Measurements from ENCODE around the gene MROH7. TPM values are rescaled to one million over a fixed set of nuclear protein-coding genes. Genes with fewer than 3 reads are reported as not detected.

Gene MROH7
- total RNA-seq, 1 experiment from 2014 or later = not detected

DNA sequence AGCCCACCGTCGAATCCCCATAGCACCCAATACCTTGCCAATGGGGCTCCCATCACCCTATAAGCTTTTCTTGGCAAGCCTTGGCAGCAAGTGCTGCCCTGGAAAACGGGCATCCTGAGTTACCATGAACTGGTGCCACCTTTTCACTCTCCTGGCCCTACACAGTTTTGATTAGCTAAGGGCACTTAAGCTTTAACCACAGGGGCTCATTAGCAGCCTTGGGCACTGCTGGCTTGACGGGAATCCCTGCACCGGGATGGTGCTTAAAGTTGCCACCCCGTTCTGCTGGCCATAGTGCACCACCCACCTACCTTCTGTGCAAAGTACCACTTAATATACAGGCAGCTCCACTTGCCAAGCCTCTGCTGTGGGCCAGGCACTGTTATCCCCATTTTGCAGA is 109.0 kb downstream of the MROH7 start:
- ChIA-PET POLR2A (ENCODE audit: unreplicated experiment) (no interaction called here), CTCF (interaction anchor here (1.0 kb wide), 1 partner anchor 50 kb away, joined by 6 read pairs; the partner anchor contains the start of gene TTC22)
- Histone ChIP-seq H3K4me2 (no peak overlapping the region), H4K20me1 (ENCODE audit: insufficient read depth) (no peaks in the 10 kb centered on the region), H3K9me2 (ENCODE audit: insufficient read depth) (no peaks in the 10 kb centered on the region), H3K36me3 (ENCODE audit: low read depth) (no peaks in the 10 kb centered on the region), H3F3A (ENCODE audit: insufficient read depth, low read depth) (no peaks in the 10 kb centered on the region), H3K27me3 (ENCODE audit: insufficient read depth, low read depth) (no peaks in the 10 kb centered on the region), H2AFZ (no peak overlapping the region), H3K4me1 (replicated peaks; ENCODE audit: insufficient read depth) (peaks cover 1% of the 10 kb centered on the region; the same call in 1 of the 2 replicates), H3K27ac (no peak overlapping the region), H3K79me2 (ENCODE audit: low read depth) (no peaks in the 10 kb centered on the region), H3K9me3 (ENCODE audit: insufficient read depth, low read depth) (no peaks in the 10 kb centered on the region), H3K4me3 (no peak overlapping the region)
- DNase-seq = no peak
- TF ChIP-seq CTCF (conservative IDR thresholded peaks at IDR 0.05) (no peak), EZH2 (IDR thresholded peaks at IDR 0.05; ENCODE audit: low read depth) (no peak)
- intact Hi-C loops (cut with micrococcal nuclease; ENCODE audit: unreplicated experiment) = no loop called here
- no TSS peak for BruUV-seq (replicated peaks)

DNA sequence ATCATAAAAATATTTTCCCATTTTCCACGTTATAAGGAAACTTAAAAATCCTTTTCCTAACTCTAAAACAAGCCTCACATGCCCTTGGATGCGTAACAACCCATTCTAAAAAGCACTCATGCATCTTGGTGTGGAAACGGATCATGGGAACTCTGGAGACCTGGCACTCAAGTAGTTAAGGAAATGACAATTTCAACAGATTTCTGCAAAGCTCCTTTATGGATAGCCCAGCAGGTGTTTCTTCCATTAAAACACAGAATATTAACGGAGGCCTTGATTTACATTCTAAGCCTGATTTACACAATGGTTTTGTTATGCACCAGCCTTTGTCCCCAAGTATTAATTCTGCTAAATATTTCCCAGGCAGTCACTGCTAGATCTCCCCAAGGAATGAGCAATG is 109.8 kb downstream of the MROH7 start:
- Histone ChIP-seq H3K4me1 (replicated peaks; ENCODE audit: insufficient read depth) (no peaks in the 10 kb centered on the region), H2AFZ (no peak overlapping the region), H3K27me3 (ENCODE audit: insufficient read depth, low read depth) (no peaks in the 10 kb centered on the region), H3K27ac (no peak overlapping the region), H4K20me1 (ENCODE audit: insufficient read depth) (no peaks in the 10 kb centered on the region), H3F3A (ENCODE audit: insufficient read depth, low read depth) (no peaks in the 10 kb centered on the region; the same call in 1 of the 2 replicates), H3K9me2 (ENCODE audit: insufficient read depth) (no peaks in the 10 kb centered on the region), H3K4me3 (no peak overlapping the region), H3K36me3 (ENCODE audit: low read depth) (no peaks in the 10 kb centered on the region), H3K9me3 (ENCODE audit: insufficient read depth, low read depth) (no peaks in the 10 kb centered on the region), H3K79me2 (ENCODE audit: low read depth) (no peaks in the 10 kb centered on the region), H3K4me2 (no peak overlapping the region)
- TF ChIP-seq EZH2 (IDR thresholded peaks at IDR 0.05; ENCODE audit: low read depth) = no peak
- no peak for TF ChIP-seq CTCF (conservative IDR thresholded peaks at IDR 0.05)
- BruUV-seq (replicated peaks) = no TSS peak
- CTCF ChIA-PET = interaction anchor here (0.6 kb wide), 1 partner anchor 263 kb away, joined by 4 read pairs; no protein-coding TSS in a partner anchor
- intact Hi-C loops (cut with micrococcal nuclease; ENCODE audit: unreplicated experiment) = no loop called here
- no peak for DNase-seq
- POLR2A ChIA-PET (ENCODE audit: unreplicated experiment) = interaction anchor here (0.7 kb wide), 1 partner anchor 699 kb away, joined by 4 read pairs; the partner anchor contains the start of gene TMEM59

- no peak overlapping the region for H3K27ac ChIP-seq
- no peaks in the 10 kb centered on the region for H4K20me1 ChIP-seq (ENCODE audit: insufficient read depth)
- CTCF ChIA-PET = interaction anchor here (0.7 kb wide), 1 partner anchor 243 kb away, joined by 4 read pairs; no protein-coding TSS in a partner anchor
- no peaks in the 10 kb centered on the region for H3K9me3 ChIP-seq (ENCODE audit: insufficient read depth, low read depth)
- H3K36me3 ChIP-seq (ENCODE audit: low read depth) = no peaks in the 10 kb centered on the region
- no peak overlapping the region for H2AFZ ChIP-seq
- no peaks in the 10 kb centered on the region for H3K4me1 ChIP-seq (replicated peaks; ENCODE audit: insufficient read depth)
- H3K4me3 ChIP-seq = no peak overlapping the region
- no peak for DNase-seq
- POLR2A ChIA-PET (ENCODE audit: unreplicated experiment) = no interaction called here
- H3F3A ChIP-seq (ENCODE audit: insufficient read depth, low read depth) = no peaks in the 10 kb centered on the region; the same call in 1 of the 2 replicates
- BruUV-seq (replicated peaks) = no TSS peak
- no peaks in the 10 kb centered on the region for H3K79me2 ChIP-seq (ENCODE audit: low read depth)
- H3K4me2 ChIP-seq = no peak overlapping the region
- no peaks in the 10 kb centered on the region for H3K27me3 ChIP-seq (ENCODE audit: insufficient read depth, low read depth)
- intact Hi-C loops (cut with micrococcal nuclease; ENCODE audit: unreplicated experiment) = no loop called here
- H3K9me2 ChIP-seq (ENCODE audit: insufficient read depth) = no peaks in the 10 kb centered on the region
- TF ChIP-seq EZH2 (IDR thresholded peaks at IDR 0.05; ENCODE audit: low read depth) (no peak), CTCF (conservative IDR thresholded peaks at IDR 0.05) (no peak)
Observed at GRCh38 chr1:54754045-54754444, 112.5 kb downstream of the MROH7 start.

Data from PC-9 (cell line).